Measurements from ENCODE around the gene CFAP100. TPM values are rescaled to one million over a fixed set of nuclear protein-coding genes. Genes with fewer than 3 reads are reported as not detected.

The CFAP100 gene
- total RNA-seq, 3 donors from 2014 or later (not counting 1 experiment from before 2014, with no cell fraction given) = not detected

- peaks cover 39% of the 10 kb centered on the region for H3K36me3 ChIP-seq (ENCODE audit: control insufficient read depth, insufficient read depth, low read length)
- intact Hi-C loops (cut with micrococcal nuclease) = no loop called here
- H3K27ac Mint-ChIP-seq = no peak overlapping the region
- H3K36me3 Mint-ChIP-seq = no peaks in the 10 kb centered on the region
- no peaks in the 10 kb centered on the region for H3K4me1 ChIP-seq (ENCODE audit: control insufficient read depth, insufficient read depth, low read length)
- H3K4me3 ChIP-seq (ENCODE audit: low read length) = no peak overlapping the region
- H3K27me3 ChIP-seq (ENCODE audit: control insufficient read depth, insufficient read depth, low read length) = no peaks in the 10 kb centered on the region
- H3K4me1 Mint-ChIP-seq = peaks cover 7 to 22% of the 10 kb centered on the region in 2 donors
- no peaks in the 10 kb centered on the region for H3K27me3 Mint-ChIP-seq (ENCODE audit: low read depth in 2 of 2)
- ATAC-seq = no peak
- no peaks in the 10 kb centered on the region for H3K9me3 ChIP-seq (ENCODE audit: control insufficient read depth, insufficient read depth, low read length)
- H3K9me3 Mint-ChIP-seq = no peaks in the 10 kb centered on the region
- TF ChIP-seq CTCF (IDR thresholded peaks at IDR 0.05) = no peak
- 97% methylated on average over 16 of the region's 17 CpGs for whole genome bisulfite sequencing (ENCODE audit: insufficient coverage)
- H3K27ac ChIP-seq (ENCODE audit: low read length) = no peak overlapping the region
- no peak for DNase-seq
- no peak overlapping the region for H3K4me3 Mint-ChIP-seq
Observed at GRCh38 chr3:126448136-126448892, 53.6 kb downstream of the CFAP100 start.

- no peaks in the 10 kb centered on the region for H3K9me3 Mint-ChIP-seq
- H3K36me3 Mint-ChIP-seq = no peaks in the 10 kb centered on the region
- no peak overlapping the region for H3K4me3 Mint-ChIP-seq
- intact Hi-C loops (cut with micrococcal nuclease) = no loop called here
- no peaks in the 10 kb centered on the region for H3K9me3 ChIP-seq (ENCODE audit: control insufficient read depth, insufficient read depth, low read length)
- no peak overlapping the region for H3K4me3 ChIP-seq (ENCODE audit: low read length)
- no peak for TF ChIP-seq CTCF (IDR thresholded peaks at IDR 0.05)
- peaks cover 39% of the 10 kb centered on the region for H3K36me3 ChIP-seq (ENCODE audit: control insufficient read depth, insufficient read depth, low read length)
- ATAC-seq (no peak), DNase-seq (no peak)
- no peak overlapping the region for H3K27ac Mint-ChIP-seq
- no peaks in the 10 kb centered on the region for H3K27me3 ChIP-seq (ENCODE audit: control insufficient read depth, insufficient read depth, low read length)
- peaks cover 7 to 22% of the 10 kb centered on the region in 2 donors for H3K4me1 Mint-ChIP-seq
- no peaks in the 10 kb centered on the region for H3K4me1 ChIP-seq (ENCODE audit: control insufficient read depth, insufficient read depth, low read length)
- 99% methylated on average over 8 of the region's 8 CpGs for WGBS (ENCODE audit: insufficient coverage)
- H3K27me3 Mint-ChIP-seq (ENCODE audit: low read depth in 2 of 2) = no peaks in the 10 kb centered on the region
- H3K27ac ChIP-seq (ENCODE audit: low read length) = no peak overlapping the region
Observed at GRCh38 chr3:126448893-126449180, 54.1 kb downstream of the CFAP100 start.

GRCh38 chr3:126449621-126450051 is 54.9 kb downstream of the CFAP100 start:
- ATAC-seq = no peak
- no peaks in the 10 kb centered on the region for H3K9me3 Mint-ChIP-seq
- Histone ChIP-seq H3K4me3 (ENCODE audit: low read length) (no peak overlapping the region), H3K27me3 (ENCODE audit: control insufficient read depth, insufficient read depth, low read length) (no peaks in the 10 kb centered on the region), H3K36me3 (ENCODE audit: control insufficient read depth, insufficient read depth, low read length) (peaks cover 47% of the 10 kb centered on the region), H3K27ac (ENCODE audit: low read length) (no peak overlapping the region), H3K9me3 (ENCODE audit: control insufficient read depth, insufficient read depth, low read length) (no peaks in the 10 kb centered on the region), H3K4me1 (ENCODE audit: control insufficient read depth, insufficient read depth, low read length) (no peaks in the 10 kb centered on the region)
- H3K27ac Mint-ChIP-seq = no peak overlapping the region
- no peaks in the 10 kb centered on the region for H3K27me3 Mint-ChIP-seq (ENCODE audit: low read depth in 2 of 2)
- WGBS (ENCODE audit: insufficient coverage) = 93% methylated on average over 11 of the region's 11 CpGs
- no peak for TF ChIP-seq CTCF (IDR thresholded peaks at IDR 0.05)
- DNase-seq = no peak
- peaks cover 7 to 22% of the 10 kb centered on the region in 2 donors for H3K4me1 Mint-ChIP-seq
- H3K4me3 Mint-ChIP-seq = no peak overlapping the region
- intact Hi-C loops (cut with micrococcal nuclease) = no loop called here
- no peaks in the 10 kb centered on the region for H3K36me3 Mint-ChIP-seq

GRCh38 chr3:126450219-126450618 is 55.5 kb downstream of the CFAP100 start:
- no peak for ATAC-seq
- Mint-ChIP-seq H3K27ac (no peak overlapping the region), H3K4me3 (no peak overlapping the region), H3K27me3 (ENCODE audit: low read depth in 2 of 2) (no peaks in the 10 kb centered on the region), H3K4me1 (peaks cover 10 to 24% of the 10 kb centered on the region in 2 donors), H3K36me3 (no peaks in the 10 kb centered on the region), H3K9me3 (no peaks in the 10 kb centered on the region)
- Histone ChIP-seq H3K27ac (ENCODE audit: low read length) (no peak overlapping the region), H3K4me1 (ENCODE audit: control insufficient read depth, insufficient read depth, low read length) (no peaks in the 10 kb centered on the region), H3K9me3 (ENCODE audit: control insufficient read depth, insufficient read depth, low read length) (no peaks in the 10 kb centered on the region), H3K36me3 (ENCODE audit: control insufficient read depth, insufficient read depth, low read length) (peaks cover 53% of the 10 kb centered on the region), H3K27me3 (ENCODE audit: control insufficient read depth, insufficient read depth, low read length) (no peaks in the 10 kb centered on the region), H3K4me3 (ENCODE audit: low read length) (no peak overlapping the region)
- WGBS (ENCODE audit: insufficient coverage) = 84% methylated on average over 9 of the region's 9 CpGs
- intact Hi-C loops (cut with micrococcal nuclease) = no loop called here
- DNase-seq = no peak
- TF ChIP-seq CTCF (IDR thresholded peaks at IDR 0.05) = no peak

Data from natural killer cell (primary cell).